Activated CD4-positive, alpha-beta T cell treated with anti-CD3 and anti-CD28 coated beads for 1 hour (primary cell): ENCODE data around the gene RND3.

Source experiments
- DNase-seq: peaks from one replicate; pipeline ENCODE4 v3.0.0-alpha.2; 2020

RND3 gene

GRCh38 chr2:150475479-150476250 is 11.8 kb downstream of the RND3 start:
- DNase-seq = no peak

DNA sequence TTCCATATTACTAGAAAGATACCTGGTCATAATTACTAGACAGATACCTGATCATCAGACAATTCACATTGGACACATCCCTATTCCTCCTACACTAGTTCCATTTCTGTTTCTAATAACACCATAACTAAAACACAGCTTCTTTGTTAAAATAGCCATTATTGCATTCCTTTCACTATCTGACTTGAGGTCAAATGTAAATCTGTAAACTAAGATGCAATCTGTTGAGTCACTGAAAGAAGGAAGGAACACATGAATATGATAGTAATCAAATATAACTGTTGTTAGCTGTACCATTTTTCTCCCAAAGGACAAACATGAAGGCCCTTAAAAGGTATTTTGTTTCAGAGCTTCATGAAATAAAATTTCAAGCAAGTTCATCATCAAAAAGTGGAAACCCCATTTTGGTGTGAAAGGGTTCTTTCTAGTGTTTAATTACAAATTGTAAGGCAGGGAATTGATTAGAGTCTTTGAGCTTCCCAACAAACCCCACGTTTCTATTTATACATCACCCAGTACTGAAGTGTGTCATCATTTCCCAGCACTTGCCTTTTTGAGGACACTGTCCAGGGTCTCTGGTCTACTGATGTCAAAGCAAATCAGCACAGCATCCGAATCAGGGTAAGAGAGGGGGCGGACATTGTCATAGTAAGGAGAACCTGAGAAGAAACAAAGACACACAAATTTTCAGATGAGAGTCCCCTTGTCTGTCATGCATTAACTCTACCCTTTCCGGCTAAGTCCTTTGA is 13.0 kb downstream of the RND3 start:
- DNase-seq = no peak

- no peak for DNase-seq
These were observed 13.7 kb downstream of the RND3 start for GRCh38 chr2:150473767-150474166.

DNA sequence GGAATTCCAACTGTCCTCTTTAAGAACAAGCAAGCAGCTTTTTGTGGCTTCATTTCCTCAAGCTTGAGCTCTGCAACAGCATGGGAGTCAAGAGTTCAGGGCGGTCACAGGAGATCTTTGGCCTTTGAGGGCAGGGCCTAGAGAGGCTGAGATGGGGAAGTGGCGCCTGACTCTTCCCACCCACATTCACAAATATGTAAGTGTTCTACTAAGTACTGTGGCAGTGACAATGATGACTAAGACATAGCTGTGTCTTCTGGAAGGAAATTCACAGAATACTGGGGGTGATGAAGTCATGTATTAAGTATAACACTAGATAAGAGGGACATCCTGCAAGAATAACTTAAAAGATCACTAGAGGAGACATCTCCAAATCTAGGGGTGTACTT is 15.0 kb downstream of the RND3 start:
- DNase-seq = no peak

DNA sequence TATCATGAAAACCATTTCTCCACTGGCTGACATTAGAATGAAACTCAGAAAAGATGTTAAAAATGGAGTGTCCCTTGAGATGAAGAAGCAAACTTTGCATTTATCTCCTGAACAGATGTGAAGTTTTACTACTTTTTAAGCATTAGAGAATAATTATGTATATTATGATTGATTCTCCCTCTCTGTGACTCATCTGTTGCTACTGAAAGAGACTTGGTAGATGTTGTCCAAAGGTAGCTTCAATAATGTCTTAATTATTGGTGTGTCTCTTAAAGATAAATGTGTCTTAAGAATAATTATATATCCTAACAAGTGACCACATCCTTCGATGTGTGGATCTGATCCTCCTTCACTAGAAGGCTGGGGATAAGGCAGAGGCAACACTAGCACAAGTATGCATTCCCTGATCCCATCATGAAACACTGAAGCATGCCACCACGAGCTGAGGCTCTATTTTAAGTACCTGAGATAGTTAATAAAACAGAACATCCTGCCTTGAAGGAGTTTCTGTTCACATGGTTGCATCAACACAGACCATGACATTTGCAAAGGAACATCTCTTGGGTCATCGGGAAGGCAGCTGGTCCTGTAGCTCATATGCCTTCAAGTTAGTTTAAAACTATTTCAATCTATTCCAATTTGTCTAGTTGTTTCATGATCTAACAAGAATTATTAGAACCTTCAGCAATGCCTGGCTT is 15.5 kb downstream of the RND3 start:
- no peak for DNase-seq

- no peak for DNase-seq
These were observed 17.0 kb downstream of the RND3 start for GRCh38 chr2:150470435-150470834.

DNA sequence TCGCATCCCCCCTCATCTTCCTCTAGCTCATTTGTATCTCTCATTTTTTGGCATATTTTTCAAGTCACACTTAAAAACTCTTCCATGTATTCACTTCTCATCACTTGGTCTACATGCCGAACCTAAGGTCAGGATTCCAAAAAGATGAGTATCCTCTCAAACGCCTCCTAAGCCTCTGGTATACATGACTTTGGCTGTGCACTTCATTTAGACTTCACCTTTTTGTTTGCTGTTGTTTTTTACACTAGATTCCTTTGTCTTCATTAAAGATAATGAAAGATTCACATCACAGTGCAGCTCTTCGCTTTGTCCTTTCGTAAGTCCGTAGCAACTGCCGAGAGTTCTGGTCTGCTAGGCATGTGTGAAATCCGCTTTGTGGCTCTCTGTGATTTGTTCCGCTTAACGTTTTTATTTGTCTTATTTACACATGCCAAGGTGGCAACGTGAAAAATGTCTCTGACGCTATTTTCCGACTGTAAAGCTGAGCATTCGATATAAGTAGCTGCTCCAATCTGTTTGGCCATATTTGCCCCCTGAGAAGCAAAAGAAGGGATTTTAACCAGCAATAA is 17.7 kb downstream of the RND3 start:
- DNase-seq = no peak

- no peak for DNase-seq
These were observed 19.0 kb downstream of the RND3 start for GRCh38 chr2:150468350-150468960.

DNA sequence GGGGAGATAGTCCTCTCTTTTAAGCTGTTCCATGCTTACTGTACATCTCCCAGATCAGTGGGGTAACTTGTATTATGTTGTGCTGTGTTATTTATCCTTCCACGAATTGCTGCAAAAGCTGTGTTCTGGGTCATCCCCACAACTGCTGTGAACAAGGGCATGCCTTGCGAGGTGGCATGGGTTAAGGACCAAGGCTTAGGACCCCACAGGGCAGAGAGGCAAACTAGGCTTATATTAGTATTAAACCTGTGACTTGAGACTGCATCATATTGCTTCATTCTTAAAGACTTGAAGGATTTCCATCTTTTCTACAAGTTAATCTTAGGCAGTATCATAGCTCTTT is 19.9 kb downstream of the RND3 start:
- DNase-seq = no peak

DNA sequence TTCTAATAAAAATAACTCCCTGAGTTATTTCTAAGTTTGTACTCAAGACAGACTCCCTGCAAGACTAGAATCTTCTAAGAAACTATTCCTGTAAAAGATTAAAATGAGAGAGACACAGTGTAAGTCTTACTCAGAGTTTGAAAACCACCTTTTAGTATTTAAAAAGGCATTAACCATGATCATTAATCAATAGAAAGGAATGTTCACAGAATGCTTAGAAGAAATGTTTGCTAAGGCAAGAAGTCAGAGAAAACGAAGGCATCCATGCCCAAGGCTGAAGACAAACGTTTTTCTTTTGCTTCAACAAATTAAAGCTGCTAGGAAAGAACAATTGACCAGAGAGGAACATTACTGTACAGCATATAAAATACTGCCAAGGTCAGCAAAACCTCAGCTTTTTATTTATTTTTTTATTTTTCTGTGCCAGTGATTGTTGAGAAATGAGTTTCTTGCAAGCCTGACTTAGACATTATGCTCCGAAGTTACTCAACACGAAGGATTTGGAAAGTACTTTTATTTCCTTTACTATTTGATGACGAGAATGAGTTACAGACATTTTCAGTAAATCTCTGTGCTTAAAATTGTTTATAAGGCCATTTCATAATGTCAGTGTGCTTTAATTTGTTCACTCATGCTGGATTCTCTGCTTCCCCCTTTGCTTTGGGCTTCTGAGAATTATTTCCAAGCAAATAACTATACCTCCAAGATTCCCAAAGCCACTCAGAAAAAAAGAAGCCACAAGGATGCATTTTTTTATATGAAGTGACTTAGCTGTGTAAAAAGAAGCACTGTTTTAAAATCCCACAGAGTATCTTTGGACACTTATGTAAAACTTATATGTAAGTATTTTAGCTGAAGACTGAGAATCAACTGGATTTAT is 20.5 kb downstream of the RND3 start:
- DNase-seq = no peak

GRCh38 chr2:150465703-150466569 is 21.5 kb downstream of the RND3 start:
- DNase-seq = no peak

GRCh38 chr2:150464986-150465385 is 22.5 kb downstream of the RND3 start:
- DNase-seq = no peak

DNA sequence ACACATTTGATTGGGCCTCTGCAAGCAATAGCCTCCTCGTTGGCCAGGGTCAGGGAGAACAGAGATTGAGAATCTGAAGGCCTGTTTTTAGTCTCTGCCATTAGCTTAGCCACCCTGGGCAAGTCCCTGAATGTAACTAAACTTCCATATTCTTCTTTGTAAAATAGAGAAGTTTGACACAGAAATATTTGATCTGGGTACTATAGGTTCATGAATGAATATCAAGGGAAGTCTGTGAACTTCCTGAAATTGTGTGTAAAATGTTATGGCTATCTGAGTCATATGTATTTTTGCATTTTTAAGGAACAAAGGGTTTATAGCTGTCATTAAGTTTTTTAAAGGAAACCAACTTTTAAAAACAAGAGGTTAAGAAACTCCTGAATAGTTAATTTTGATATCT is 23.2 kb downstream of the RND3 start:
- no peak for DNase-seq

DNA sequence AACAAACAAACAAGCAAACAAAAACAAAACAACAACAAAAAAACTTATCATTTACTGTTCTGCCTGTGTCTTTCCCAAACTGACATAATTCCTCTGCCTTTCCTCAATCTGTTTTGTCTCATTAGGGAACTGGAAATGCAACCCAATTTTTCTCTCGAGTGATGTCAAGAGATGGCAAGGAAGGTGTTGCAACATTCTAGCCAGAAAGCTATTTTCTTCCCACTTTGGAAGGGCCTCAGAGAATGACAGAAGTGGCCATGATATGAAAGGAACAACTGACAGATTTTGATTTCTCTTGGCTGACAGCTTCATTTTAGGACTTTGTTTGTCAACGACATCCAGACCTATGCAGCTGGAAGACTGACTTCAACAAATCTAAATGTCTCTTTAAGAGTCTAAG is 24.7 kb downstream of the RND3 start:
- no peak for DNase-seq

DNA sequence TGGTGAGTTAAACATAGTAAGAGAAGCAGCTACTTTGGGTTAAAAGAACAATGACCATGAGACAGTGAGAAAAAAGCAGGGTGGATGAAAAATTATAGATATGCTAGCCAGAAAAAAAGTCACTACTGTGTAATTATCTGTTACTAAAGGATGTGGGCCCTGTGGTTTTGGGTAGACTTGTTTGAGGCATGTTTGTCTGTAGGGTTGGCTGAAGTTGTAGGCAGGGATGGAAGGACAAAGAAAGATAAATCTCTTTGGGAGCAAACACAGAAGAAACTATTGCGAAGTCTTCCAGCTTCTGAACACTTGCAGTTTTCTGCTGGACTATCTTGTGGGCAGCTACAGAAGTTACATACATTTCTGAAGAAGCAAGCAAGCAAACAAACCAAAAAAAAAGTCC is 28.2 kb downstream of the RND3 start:
- DNase-seq = no peak

DNA sequence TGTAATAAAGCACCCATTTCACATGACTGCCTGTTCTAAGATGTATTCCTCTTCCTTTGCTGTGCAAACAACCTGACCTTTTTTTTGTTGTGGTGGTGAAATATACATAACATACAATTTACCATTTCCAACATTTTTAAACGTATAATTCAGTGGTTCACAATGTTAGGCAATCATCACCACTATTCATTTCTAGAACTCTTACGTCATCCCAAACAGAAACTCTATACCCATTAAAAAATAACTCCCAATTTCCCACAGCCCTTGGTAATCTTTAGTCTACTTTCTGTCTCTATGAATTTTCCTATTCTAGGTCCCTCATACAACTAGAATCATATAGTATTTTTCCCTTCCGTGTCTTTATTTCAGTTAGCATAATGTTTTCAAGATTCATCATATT is 36.7 kb downstream of the RND3 start:
- DNase-seq = no peak

DNA sequence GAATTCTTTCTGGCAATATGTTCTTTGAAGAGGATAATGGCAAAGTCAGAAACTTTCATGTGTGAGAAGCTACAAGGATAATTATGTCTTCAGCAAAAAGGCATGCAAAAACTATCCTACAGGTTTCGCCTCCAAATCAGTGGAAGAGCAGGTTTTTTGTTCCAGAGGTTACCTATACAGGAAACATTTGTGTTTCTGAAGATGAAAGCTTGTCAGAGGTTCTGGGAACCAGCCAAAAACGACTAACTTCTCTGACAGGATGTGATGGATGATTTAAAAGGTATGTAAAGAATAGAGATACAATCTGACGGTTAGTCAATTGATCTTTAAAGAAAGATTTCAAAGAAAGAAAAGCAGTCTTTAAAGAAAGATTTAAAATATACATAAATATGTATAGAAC is 37.6 kb downstream of the RND3 start:
- no peak for DNase-seq

GRCh38 chr2:150445398-150445797 is 42.1 kb downstream of the RND3 start:
- DNase-seq = no peak

- no peak for DNase-seq
These were observed 45.0 kb downstream of the RND3 start for GRCh38 chr2:150442484-150442883.

DNA sequence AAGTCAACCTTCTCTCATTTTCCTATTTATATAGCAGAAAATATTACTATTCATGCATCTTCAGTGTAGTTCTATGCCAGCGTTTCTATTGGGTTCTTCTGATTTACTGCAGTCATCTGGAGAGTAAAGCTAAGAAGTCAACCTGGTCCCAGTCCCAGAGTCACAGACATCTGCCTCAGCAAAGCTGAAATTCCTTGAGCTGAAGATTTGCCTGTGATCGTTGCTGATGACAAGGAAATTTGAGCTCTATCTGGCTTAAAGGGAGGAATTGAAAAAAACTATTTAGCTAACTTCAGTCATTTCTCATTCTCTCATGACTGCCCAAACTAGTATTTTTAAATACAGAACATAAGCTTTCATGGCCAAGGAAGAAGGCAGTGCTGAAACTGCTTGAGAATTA is 45.7 kb downstream of the RND3 start:
- no peak for DNase-seq

- no peak for DNase-seq
These were observed 46.2 kb downstream of the RND3 start for GRCh38 chr2:150441226-150441625.
